PFSK-1 (cell line): ENCODE data around the gene KIF6.
A peak's percentile ranks its signal among the peaks of the same experiment; 100 is the strongest.

Experiments
- FOXP2 ChIP-seq: optimal IDR thresholded peaks from 2 replicates; pipeline ENCODE3; 2011; ENCODE audit warnings: borderline replicate concordance, control low read depth, inconsistent platforms; ENCODE audit not compliant: insufficient read depth; ENCODE audit errors: extremely low read length, extremely low read depth
- POLR2AphosphoS5 ChIP-seq: IDR thresholded peaks from 2 replicates; pipeline ENCODE4 v1.6.1; 2012; ENCODE audit warnings: low read depth, mild to moderate bottlenecking, control low read depth, low read length, moderate library complexity
- SIN3A ChIP-seq: IDR thresholded peaks from 2 replicates; pipeline ENCODE4 v1.6.1; 2012; ENCODE audit warnings: mild to moderate bottlenecking, low read length, moderate library complexity, borderline replicate concordance; ENCODE audit not compliant: insufficient read depth
- TAF1 ChIP-seq: IDR thresholded peaks from 2 replicates; pipeline ENCODE4 v1.6.1; 2012; ENCODE audit warnings: low read length, control low read depth, borderline replicate concordance; ENCODE audit not compliant: insufficient read depth
- TF ChIP-seq, protein P1 (sequence below), 2 experiments: IDR thresholded peaks; 2 replicates each; pipeline versions ENCODE4 v1.6.1 to v1.8.0; 2011 to 2012; ENCODE audit warnings: low read depth in 2 of 2, low read length in 2 of 2, control low read depth in 1 of 2, inconsistent platforms in 1 of 2, mild to moderate bottlenecking in 1 of 2, moderate library complexity in 1 of 2; ENCODE audit not compliant: insufficient read depth in 1 of 2

Gene KIF6

DNA sequence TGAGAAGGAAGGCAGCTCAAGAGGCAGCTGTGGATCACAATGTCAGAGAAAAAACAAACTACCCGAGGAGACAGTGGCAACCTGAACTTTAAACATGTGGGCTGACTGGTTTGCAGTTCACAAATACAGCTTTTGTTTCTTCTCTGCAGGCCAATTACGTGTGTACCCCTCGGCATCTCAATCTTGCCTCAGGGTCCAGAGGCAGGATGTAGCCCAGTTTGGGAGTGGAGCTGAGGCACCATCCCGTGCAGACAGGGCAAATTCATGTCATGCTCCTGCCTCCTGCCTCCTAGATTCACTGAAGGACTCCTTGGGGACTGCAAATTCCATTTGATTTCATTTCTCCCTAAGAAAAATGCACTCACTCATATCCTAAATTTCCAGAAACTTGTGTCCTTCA is 308.5 kb downstream of the KIF6 start:
- TF ChIP-seq, protein P1, sequence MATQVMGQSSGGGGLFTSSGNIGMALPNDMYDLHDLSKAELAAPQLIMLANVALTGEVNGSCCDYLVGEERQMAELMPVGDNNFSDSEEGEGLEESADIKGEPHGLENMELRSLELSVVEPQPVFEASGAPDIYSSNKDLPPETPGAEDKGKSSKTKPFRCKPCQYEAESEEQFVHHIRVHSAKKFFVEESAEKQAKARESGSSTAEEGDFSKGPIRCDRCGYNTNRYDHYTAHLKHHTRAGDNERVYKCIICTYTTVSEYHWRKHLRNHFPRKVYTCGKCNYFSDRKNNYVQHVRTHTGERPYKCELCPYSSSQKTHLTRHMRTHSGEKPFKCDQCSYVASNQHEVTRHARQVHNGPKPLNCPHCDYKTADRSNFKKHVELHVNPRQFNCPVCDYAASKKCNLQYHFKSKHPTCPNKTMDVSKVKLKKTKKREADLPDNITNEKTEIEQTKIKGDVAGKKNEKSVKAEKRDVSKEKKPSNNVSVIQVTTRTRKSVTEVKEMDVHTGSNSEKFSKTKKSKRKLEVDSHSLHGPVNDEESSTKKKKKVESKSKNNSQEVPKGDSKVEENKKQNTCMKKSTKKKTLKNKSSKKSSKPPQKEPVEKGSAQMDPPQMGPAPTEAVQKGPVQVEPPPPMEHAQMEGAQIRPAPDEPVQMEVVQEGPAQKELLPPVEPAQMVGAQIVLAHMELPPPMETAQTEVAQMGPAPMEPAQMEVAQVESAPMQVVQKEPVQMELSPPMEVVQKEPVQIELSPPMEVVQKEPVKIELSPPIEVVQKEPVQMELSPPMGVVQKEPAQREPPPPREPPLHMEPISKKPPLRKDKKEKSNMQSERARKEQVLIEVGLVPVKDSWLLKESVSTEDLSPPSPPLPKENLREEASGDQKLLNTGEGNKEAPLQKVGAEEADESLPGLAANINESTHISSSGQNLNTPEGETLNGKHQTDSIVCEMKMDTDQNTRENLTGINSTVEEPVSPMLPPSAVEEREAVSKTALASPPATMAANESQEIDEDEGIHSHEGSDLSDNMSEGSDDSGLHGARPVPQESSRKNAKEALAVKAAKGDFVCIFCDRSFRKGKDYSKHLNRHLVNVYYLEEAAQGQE (IDR thresholded peaks at IDR 0.05; ENCODE audit: insufficient read depth in 1 of 2, low read depth in 2 of 2, low read length in 2 of 2), result no peak
- no peak for TF ChIP-seq TAF1
- TF ChIP-seq SIN3A, result peak; percentile 61; the same call in 1 of the 2 replicates
- no peak for TF ChIP-seq POLR2AphosphoS5

GRCh38 chr6:39416026-39416425 is 309.2 kb downstream of the KIF6 start:
- TF ChIP-seq FOXP2, result no peak
- no peak for TF ChIP-seq TAF1
- TF ChIP-seq, protein P1 (IDR thresholded peaks at IDR 0.05; ENCODE audit: insufficient read depth in 1 of 2, low read depth in 2 of 2, low read length in 2 of 2), result no peak
- no peak for TF ChIP-seq POLR2AphosphoS5
- TF ChIP-seq SIN3A, result no peak

DNA sequence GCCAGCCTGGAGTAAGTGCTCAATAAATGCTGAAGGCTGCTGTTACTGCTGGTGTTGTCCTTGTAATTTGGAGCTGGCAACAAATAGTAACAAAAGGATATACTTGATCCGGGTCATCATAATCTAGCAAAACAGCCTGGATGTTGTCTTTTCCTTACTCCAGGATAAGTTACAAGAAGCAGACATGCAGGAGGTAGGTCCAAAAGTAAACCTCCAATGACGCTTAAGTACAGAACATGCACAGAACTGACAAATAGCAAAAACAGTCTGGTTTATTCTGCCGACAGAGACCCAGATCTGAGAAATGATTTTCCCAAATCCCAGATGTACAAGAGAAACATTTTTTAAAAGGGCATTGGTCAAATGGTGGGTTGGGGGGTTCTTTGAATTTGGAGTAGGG is 309.7 kb downstream of the KIF6 start:
- TF ChIP-seq SIN3A (no peak), POLR2AphosphoS5 (no peak), FOXP2 (no peak), TAF1 (no peak)
- TF ChIP-seq, protein P1 (IDR thresholded peaks at IDR 0.05; ENCODE audit: insufficient read depth in 1 of 2, low read depth in 2 of 2, low read length in 2 of 2), result no peak

- TF ChIP-seq SIN3A (no peak), POLR2AphosphoS5 (no peak), FOXP2 (no peak), TAF1 (no peak)
- TF ChIP-seq, protein P1 (IDR thresholded peaks at IDR 0.05; ENCODE audit: insufficient read depth in 1 of 2, low read depth in 2 of 2, low read length in 2 of 2), result no peak
Observed at GRCh38 chr6:39411465-39411864, 313.7 kb downstream of the KIF6 start.

GRCh38 chr6:39411001-39411400 is 314.2 kb downstream of the KIF6 start:
- TF ChIP-seq, protein P1 (IDR thresholded peaks at IDR 0.05; ENCODE audit: insufficient read depth in 1 of 2, low read depth in 2 of 2, low read length in 2 of 2), result no peak
- no peak for TF ChIP-seq TAF1
- no peak for TF ChIP-seq POLR2AphosphoS5
